22Rv1 (cell line): Measurements from ENCODE around the gene RAB3C.
"Not testable (repeated sequence)": the region's sequence is repeated elsewhere in the genome, so short reads cannot be mapped to it uniquely, and the experiment has no call there.

Source experiments
- H3K27ac ChIP-seq: fragments of 450-650 bp; 2 replicates; pipeline ENCODE4 v1.5.1; 2017
- CTCF ChIP-seq: fragments of 450-650 bp; IDR thresholded peaks from 2 replicates; pipeline ENCODE4 v1.5.1; 2017; ENCODE audit warnings: mild to moderate bottlenecking
- ZFX ChIP-seq: fragments of 450-650 bp; IDR thresholded peaks from 2 replicates; pipeline ENCODE4 v1.6.1; 2017; ENCODE audit warnings: antibody characterized with exemption, borderline replicate concordance

The RAB3C gene

GRCh38 chr5:58703925-58704555, 121.2 kb downstream of the RAB3C start:
- TF ChIP-seq ZFX = no peak
- TF ChIP-seq CTCF = no peak
- no peak overlapping the region for H3K27ac ChIP-seq

- no peak for TF ChIP-seq CTCF
- TF ChIP-seq ZFX = no peak
- H3K27ac ChIP-seq = no peak overlapping the region
These were observed 123.9 kb downstream of the RAB3C start for GRCh38 chr5:58706736-58707135.

GRCh38 chr5:58708456-58708855, 125.6 kb downstream of the RAB3C start:
- TF ChIP-seq ZFX (no peak), CTCF (no peak)
- no peak overlapping the region for H3K27ac ChIP-seq

GRCh38 chr5:58710425-58710824, 127.5 kb downstream of the RAB3C start:
- not testable (repeated sequence) for H3K27ac ChIP-seq

- H3K27ac ChIP-seq = no peak overlapping the region
- TF ChIP-seq ZFX = no peak
These were observed 128.0 kb downstream of the RAB3C start for GRCh38 chr5:58710871-58711270.

GRCh38 chr5:58711965-58712364, 129.1 kb downstream of the RAB3C start:
- no peak for TF ChIP-seq ZFX
- TF ChIP-seq CTCF = no peak
- no peak overlapping the region for H3K27ac ChIP-seq

GRCh38 chr5:58714046-58714445, 131.2 kb downstream of the RAB3C start:
- no peak for TF ChIP-seq ZFX
- no peak for TF ChIP-seq CTCF
- no peak overlapping the region for H3K27ac ChIP-seq

- no peak overlapping the region for H3K27ac ChIP-seq
- no peak for TF ChIP-seq ZFX
- no peak for TF ChIP-seq CTCF
These were observed 133.3 kb downstream of the RAB3C start for GRCh38 chr5:58715997-58716656.
